Smooth muscle cell (in vitro differentiated cells): ENCODE measurements around the gene ETS2. TPM values are rescaled to one million over a fixed set of nuclear protein-coding genes. Genes with fewer than 3 reads are reported as not detected.

Source experiments
- DNase-seq: peaks from one replicate; lab custom pipeline; 2025; ENCODE audit not compliant: unreplicated experiment; lab: John Stamatoyannopoulos, UW
- H2AFZ ChIP-seq: fragments of 200-600 bp; sonication (generic); 2 replicates; pipeline ENCODE4 v1.6.0; 2016; ENCODE audit warnings: antibody characterized with exemption, low read depth, mild to moderate bottlenecking
- H3F3A ChIP-seq: fragments of 200-600 bp; sonication (generic); 2 replicates; pipeline ENCODE4 v1.6.0; 2017; ENCODE audit warnings: antibody characterized with exemption, low read depth
- H3K27ac ChIP-seq: fragments of 200-600 bp; sonication (generic); 2 replicates; pipeline ENCODE4 v1.5.1; 2016; ENCODE audit warnings: low read depth, mild to moderate bottlenecking
- H3K27me3 ChIP-seq: fragments of 200-600 bp; sonication (generic); 2 replicates; pipeline ENCODE4 v1.6.1; 2016; ENCODE audit warnings: low read depth, mild to moderate bottlenecking
- H3K36me3 ChIP-seq: fragments of 200-600 bp; sonication (generic); 2 replicates; pipeline ENCODE4 v1.5.1; 2016; ENCODE audit warnings: low read depth
- H3K4me1 ChIP-seq: fragments of 200-600 bp; sonication (generic); 2 replicates; pipeline ENCODE4 v1.5.1; 2016; ENCODE audit warnings: low read depth
- H3K4me2 ChIP-seq: fragments of 200-600 bp; sonication (generic); 2 replicates; pipeline ENCODE4 v1.6.0; 2016; ENCODE audit warnings: mild to moderate bottlenecking
- H3K4me3 ChIP-seq: fragments of 200-600 bp; sonication (generic); 2 replicates; pipeline ENCODE4 v1.5.1; 2016; ENCODE audit warnings: mild to moderate bottlenecking
- H3K79me2 ChIP-seq: fragments of 200-600 bp; sonication (generic); 2 replicates; pipeline ENCODE4 v1.6.0; 2016; ENCODE audit warnings: low read depth, mild to moderate bottlenecking
- H3K9ac ChIP-seq: fragments of 200-600 bp; sonication (generic); 2 replicates; pipeline ENCODE4 v1.6.0; 2016; ENCODE audit warnings: low read depth
- H3K9me3 ChIP-seq: fragments of 200-600 bp; sonication (generic); replicated peaks from 2 replicates; pipeline ENCODE4 v1.5.1; 2016; ENCODE audit warnings: low read depth
- H4K20me1 ChIP-seq: fragments of 200-600 bp; sonication (generic); 2 replicates; pipeline ENCODE4 v1.6.0; 2016; ENCODE audit warnings: low read depth
- WGBS: methylation state at CpG from one replicate; pipeline ENCODE4 v1.1.7; 2016; ENCODE audit warnings: low lambda C conversion rate; 5-methylcytosine and 5-hydroxymethylcytosine counted together
- polyA plus RNA-seq: library from polyadenylated mRNA; unstranded; fragments of >200 nt; fragmentation: Nextera tagmentation; extraction: Ambion mirVana; gene quantifications from 2 replicates; pipeline ENCODE4 v1.2.1, GENCODE V29; 2016
- total RNA-seq: library from RNA; depleted of rRNA; stranded (reverse); fragments of >200 nt; gene quantifications from 2 replicates; pipeline ENCODE4 v1.2.3, GENCODE V29; 2014
- TF ChIP-seq, protein P1 (sequence below): fragments of 200-600 bp; sonication (generic); IDR thresholded peaks from 2 replicates; pipeline ENCODE4 v1.5.1; 2017; ENCODE audit warnings: borderline replicate concordance, mild to moderate bottlenecking, antibody characterized with exemption; ENCODE audit not compliant: insufficient read depth, poor library complexity, severe bottlenecking

ETS2 gene
- total and polyA plus RNA-seq, 2 experiments from 2014 or later: 65.9 to 77.7 TPM

DNA sequence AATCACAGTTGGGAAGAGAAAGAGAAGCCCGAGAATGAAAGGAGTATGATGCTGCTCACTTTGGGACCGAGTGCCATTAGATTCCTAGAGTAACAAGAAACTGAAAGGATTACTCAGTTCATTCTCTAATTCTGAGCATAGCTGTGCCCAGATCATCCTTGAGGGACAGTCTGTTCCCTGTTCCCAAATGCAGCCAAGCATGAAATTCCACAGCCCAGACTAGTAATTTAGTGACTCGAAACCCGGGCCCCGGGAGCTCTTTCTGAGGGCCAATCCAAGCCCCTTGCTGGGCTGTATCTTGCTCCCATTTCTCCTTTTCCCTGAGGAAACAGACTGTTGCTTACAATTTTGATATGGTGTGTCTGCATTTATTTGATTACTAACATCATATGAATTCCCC lies 30.0 kb upstream of the ETS2 start:
- Histone ChIP-seq H3K4me2 (no peak overlapping the region), H2AFZ (no peak overlapping the region), H3K79me2 (no peaks in the 10 kb centered on the region), H3K4me3 (no peak overlapping the region), H3F3A (peaks cover 11% of the 10 kb centered on the region), H4K20me1 (no peaks in the 10 kb centered on the region), H3K27me3 (no peaks in the 10 kb centered on the region), H3K9me3 (no peaks in the 10 kb centered on the region), H3K36me3 (peaks cover 6% of the 10 kb centered on the region), H3K4me1 (peaks cover 6% of the 10 kb centered on the region), H3K9ac (no peak overlapping the region), H3K27ac (no peak overlapping the region)
- WGBS: 94% methylated on average over 5 of the region's 5 CpGs
- TF ChIP-seq, protein P1, sequence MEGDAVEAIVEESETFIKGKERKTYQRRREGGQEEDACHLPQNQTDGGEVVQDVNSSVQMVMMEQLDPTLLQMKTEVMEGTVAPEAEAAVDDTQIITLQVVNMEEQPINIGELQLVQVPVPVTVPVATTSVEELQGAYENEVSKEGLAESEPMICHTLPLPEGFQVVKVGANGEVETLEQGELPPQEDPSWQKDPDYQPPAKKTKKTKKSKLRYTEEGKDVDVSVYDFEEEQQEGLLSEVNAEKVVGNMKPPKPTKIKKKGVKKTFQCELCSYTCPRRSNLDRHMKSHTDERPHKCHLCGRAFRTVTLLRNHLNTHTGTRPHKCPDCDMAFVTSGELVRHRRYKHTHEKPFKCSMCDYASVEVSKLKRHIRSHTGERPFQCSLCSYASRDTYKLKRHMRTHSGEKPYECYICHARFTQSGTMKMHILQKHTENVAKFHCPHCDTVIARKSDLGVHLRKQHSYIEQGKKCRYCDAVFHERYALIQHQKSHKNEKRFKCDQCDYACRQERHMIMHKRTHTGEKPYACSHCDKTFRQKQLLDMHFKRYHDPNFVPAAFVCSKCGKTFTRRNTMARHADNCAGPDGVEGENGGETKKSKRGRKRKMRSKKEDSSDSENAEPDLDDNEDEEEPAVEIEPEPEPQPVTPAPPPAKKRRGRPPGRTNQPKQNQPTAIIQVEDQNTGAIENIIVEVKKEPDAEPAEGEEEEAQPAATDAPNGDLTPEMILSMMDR: no peak
- DNase-seq: no peak

DNA sequence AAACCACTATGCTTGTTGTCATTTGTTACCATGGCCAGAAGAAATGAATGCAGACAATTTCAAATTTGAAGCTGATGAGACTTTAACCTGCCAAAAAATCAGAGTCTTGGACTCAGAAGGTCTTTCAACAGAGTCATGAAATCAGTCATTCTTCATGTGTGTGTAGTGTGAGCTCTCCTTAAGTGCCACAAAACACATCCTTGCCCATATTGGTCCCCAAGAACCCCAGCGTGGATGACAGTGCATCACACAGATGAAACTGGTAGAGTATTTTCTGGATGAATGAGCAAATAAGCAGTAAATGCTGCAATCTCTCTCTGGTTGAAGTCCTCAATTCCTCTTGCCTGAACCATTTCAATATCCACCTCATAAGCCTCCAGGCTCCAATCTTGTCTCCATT lies 28.7 kb upstream of the ETS2 start:
- no peak overlapping the region for H3K4me3 ChIP-seq
- TF ChIP-seq, protein P1: no peak

DNA sequence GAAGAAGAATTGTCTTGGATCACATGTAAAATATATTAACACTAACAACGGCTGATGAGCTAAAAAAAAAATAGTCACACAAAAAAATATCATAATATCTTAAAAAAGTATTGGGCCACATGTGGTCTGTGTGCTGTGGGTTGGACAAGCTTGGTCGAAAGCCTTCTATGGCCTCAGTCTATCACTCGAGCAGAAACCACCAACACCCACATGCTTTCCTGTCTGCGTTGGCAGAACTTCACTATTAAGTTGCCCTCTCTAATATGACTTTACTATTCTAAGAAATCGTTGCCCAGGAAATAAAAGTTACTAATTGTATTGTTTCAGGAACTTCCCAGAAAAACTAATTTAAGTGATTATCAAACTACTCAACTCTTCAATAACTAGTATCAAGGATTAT lies 28.2 kb upstream of the ETS2 start:
- H3K27me3 ChIP-seq: no peaks in the 10 kb centered on the region
- no peak overlapping the region for H3K27ac ChIP-seq
- no peak for DNase-seq
- H3K9me3 ChIP-seq: no peaks in the 10 kb centered on the region
- H4K20me1 ChIP-seq: no peaks in the 10 kb centered on the region
- H3K79me2 ChIP-seq: no peaks in the 10 kb centered on the region
- H3K36me3 ChIP-seq: peaks cover 6% of the 10 kb centered on the region
- no peak overlapping the region for H2AFZ ChIP-seq
- no peaks in the 10 kb centered on the region for H3F3A ChIP-seq
- 67% methylated on average over 5 of the region's 5 CpGs for WGBS
- H3K4me3 ChIP-seq: no peak overlapping the region
- no peak overlapping the region for H3K9ac ChIP-seq
- peaks cover 6% of the 10 kb centered on the region for H3K4me1 ChIP-seq
- no peak overlapping the region for H3K4me2 ChIP-seq
- TF ChIP-seq, protein P1: no peak

More for the DNA sequence above, 28.7 kb upstream of the ETS2 start:
- Histone ChIP-seq H3K9ac (no peak overlapping the region), H3K27ac (no peak overlapping the region), H3K4me2 (no peak overlapping the region), H3K27me3 (no peaks in the 10 kb centered on the region), H3K36me3 (peaks cover 6% of the 10 kb centered on the region), H3K4me1 (peaks cover 6% of the 10 kb centered on the region), H3K9me3 (no peaks in the 10 kb centered on the region), H4K20me1 (no peaks in the 10 kb centered on the region), H2AFZ (no peak overlapping the region), H3K79me2 (no peaks in the 10 kb centered on the region), H3F3A (peaks cover 4% of the 10 kb centered on the region)
- 84% methylated on average over 1 of the region's 1 CpG for WGBS
- DNase-seq: no peak

DNA sequence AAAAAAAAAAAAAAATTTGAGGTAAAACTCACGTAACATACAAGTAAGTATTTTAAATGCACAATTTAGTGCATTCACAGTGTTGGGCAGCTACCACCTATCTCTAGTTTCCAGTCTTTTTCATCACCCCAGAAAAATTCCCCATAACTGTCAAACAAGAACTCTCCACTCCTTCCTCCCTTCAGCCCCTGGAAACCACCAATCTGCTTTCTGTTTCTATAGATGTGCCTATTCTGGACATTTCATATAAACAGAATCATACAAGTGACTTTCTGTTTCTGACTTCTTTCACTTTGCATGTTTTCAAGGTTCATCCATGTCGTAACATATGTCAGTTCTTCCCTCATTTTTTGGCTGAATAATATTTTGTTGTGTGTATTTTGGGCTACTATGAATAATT lies 24.9 kb upstream of the ETS2 start:
- peaks cover 6% of the 10 kb centered on the region for H3K36me3 ChIP-seq
- no peaks in the 10 kb centered on the region for H3K27me3 ChIP-seq
- peak overlapping the region; percentile 53 for H3K27ac ChIP-seq
- no peak overlapping the region for H2AFZ ChIP-seq
- WGBS: 100% methylated on average over 2 of the region's 2 CpGs
- H3K4me3 ChIP-seq: no peak overlapping the region
- TF ChIP-seq, protein P1: no peak
- no peaks in the 10 kb centered on the region for H3K9me3 ChIP-seq
- H3K9ac ChIP-seq: no peak overlapping the region
- no peaks in the 10 kb centered on the region for H3K79me2 ChIP-seq
- no peaks in the 10 kb centered on the region for H3F3A ChIP-seq
- H3K4me2 ChIP-seq: no peak overlapping the region
- DNase-seq: no peak
- no peaks in the 10 kb centered on the region for H4K20me1 ChIP-seq
- H3K4me1 ChIP-seq: no peaks in the 10 kb centered on the region
